Esophagus (tissue), 2 donors: Measurements from ENCODE around the gene RAD51D. TPM values are rescaled to one million over a fixed set of nuclear protein-coding genes. Genes with fewer than 3 reads are reported as not detected.

Experiments used
- H3K27ac ChIP-seq, 2 donors: one replicate each; pipeline ENCODE4 v1.5.1; 2013; ENCODE audit warnings: low read depth in 2 of 2, mild to moderate bottlenecking in 2 of 2, inconsistent platforms in 1 of 2, low read length in 1 of 2, moderate library complexity in 1 of 2
- H3K27me3 ChIP-seq, 2 donors: one replicate each; pipeline ENCODE4 v1.6.1; 2013; ENCODE audit warnings: low read length in 2 of 2, control low read depth in 1 of 2, mild to moderate bottlenecking in 1 of 2; ENCODE audit not compliant: insufficient read depth in 2 of 2, control insufficient read depth in 1 of 2
- H3K36me3 ChIP-seq, 2 donors: one replicate each; pipeline ENCODE4 v1.6.1; 2013; ENCODE audit warnings: low read length in 1 of 2; ENCODE audit not compliant: control insufficient read depth in 2 of 2, insufficient read depth in 2 of 2
- H3K4me1 ChIP-seq, 2 donors: one replicate each; pipeline ENCODE4 v1.6.1; 2013; ENCODE audit warnings: low read length in 1 of 2; ENCODE audit not compliant: control insufficient read depth in 2 of 2, insufficient read depth in 2 of 2
- H3K4me3 ChIP-seq, 2 donors: one replicate each; pipeline ENCODE4 v1.5.1; 2013; ENCODE audit warnings: low read length in 2 of 2, mild to moderate bottlenecking in 2 of 2, low read depth in 1 of 2, moderate library complexity in 1 of 2
- H3K9me3 ChIP-seq, 2 donors: one replicate each; pipeline ENCODE4 v1.6.1; 2013; ENCODE audit warnings: mild to moderate bottlenecking in 2 of 2, low read depth in 1 of 2, low read length in 1 of 2, moderate library complexity in 1 of 2; ENCODE audit not compliant: control insufficient read depth in 2 of 2, insufficient read depth in 1 of 2
- WGBS, 2 donors: extraction: QIAGEN DNeasy Blood & Tissue Kit; methylation state at CpG; one replicate each; pipeline ENCODE4 v1.1.7; 2013; 5-methylcytosine and 5-hydroxymethylcytosine counted together
- polyA plus RNA-seq, 2 donors: library from polyadenylated mRNA; stranded (reverse); fragments of 200-250 nt; gene quantifications; one replicate each; pipeline ENCODE4 v1.2.3, GENCODE V29; 2013
- donor health status: healthy with polysubstance abuse.
- donor health status: Bipolar disorder and iron deficiency.

The RAD51D gene
- 1 to 10 TPM; 2.7 to 3.8 TPM for polyA plus RNA-seq

- Histone ChIP-seq H3K4me3 (peak within 1 kb of the TSS; percentile 66 to 76), H3K27me3 (no peaks in the 10 kb centered on the region), H3K27ac (peak within 1 kb of the TSS in 1 of 2 donors; percentile 79), H3K36me3 (no peaks in the 10 kb centered on the region), H3K9me3 (no peaks in the 10 kb centered on the region), H3K4me1 (peaks cover 3% of the 10 kb centered on the region in 2 donors)
- WGBS, 2 donors: 0% methylated on average over 69 to 72 of the region's 72 CpGs
Observed at GRCh38 chr17:35119370-35120165, at the start of gene RAD51D. TSS of gene RAD51D (minus strand) at chr17:35119860. CDS start at chr17:35119613, 247 bp downstream.

GRCh38 chr17:35167666-35168065, 48.0 kb upstream of the RAD51D start:
- peaks cover 0 to 2% of the 10 kb centered on the region in 2 donors for H3K4me1 ChIP-seq
- no peak overlapping the region for H3K27ac ChIP-seq
- peak overlapping the region in 1 of 2 donors; percentile 1 for H3K4me3 ChIP-seq
- no peaks in the 10 kb centered on the region for H3K36me3 ChIP-seq
- no peaks in the 10 kb centered on the region for H3K27me3 ChIP-seq
- WGBS, 2 donors: 65 to 92% methylated on average over 1 of the region's 1 CpG
- H3K9me3 ChIP-seq: no peaks in the 10 kb centered on the region

- H3K27ac ChIP-seq: no peak overlapping the region
- 47 to 55% methylated on average over 3 of the region's 3 CpGs for WGBS, 2 donors
Observed at GRCh38 chr17:35167046-35167445, 47.4 kb upstream of the RAD51D start.

GRCh38 chr17:35166526-35166925, 46.9 kb upstream of the RAD51D start:
- Histone ChIP-seq H3K27ac (no peak overlapping the region), H3K36me3 (no peaks in the 10 kb centered on the region), H3K4me1 (peaks cover 0 to 2% of the 10 kb centered on the region in 2 donors), H3K9me3 (no peaks in the 10 kb centered on the region), H3K27me3 (no peaks in the 10 kb centered on the region), H3K4me3 (no peak overlapping the region)
- 61 to 73% methylated on average over 5 of the region's 5 CpGs for WGBS, 2 donors

More at GRCh38 chr17:35167046-35167445, 47.4 kb upstream of the RAD51D start:
- no peaks in the 10 kb centered on the region for H3K27me3 ChIP-seq
- H3K4me1 ChIP-seq: peaks cover 0 to 2% of the 10 kb centered on the region in 2 donors
- no peaks in the 10 kb centered on the region for H3K9me3 ChIP-seq
- no peaks in the 10 kb centered on the region for H3K36me3 ChIP-seq
- no peak overlapping the region for H3K4me3 ChIP-seq

GRCh38 chr17:35164716-35165115, 45.1 kb upstream of the RAD51D start:
- H3K36me3 ChIP-seq: no peaks in the 10 kb centered on the region
- no peak overlapping the region for H3K27ac ChIP-seq
- no peaks in the 10 kb centered on the region for H3K27me3 ChIP-seq
- WGBS, 2 donors: 73 to 79% methylated on average over 5 of the region's 5 CpGs
- no peaks in the 10 kb centered on the region for H3K9me3 ChIP-seq
- no peak overlapping the region for H3K4me3 ChIP-seq
- H3K4me1 ChIP-seq: no peaks in the 10 kb centered on the region

- Histone ChIP-seq H3K27ac (no peak overlapping the region), H3K9me3 (no peaks in the 10 kb centered on the region), H3K36me3 (no peaks in the 10 kb centered on the region), H3K4me3 (no peak overlapping the region), H3K4me1 (no peaks in the 10 kb centered on the region), H3K27me3 (no peaks in the 10 kb centered on the region)
- WGBS, 2 donors: 96% methylated on average over 7 of the region's 7 CpGs
Observed at GRCh38 chr17:35163886-35164285, 44.2 kb upstream of the RAD51D start.

- Histone ChIP-seq H3K36me3 (no peaks in the 10 kb centered on the region), H3K4me1 (no peaks in the 10 kb centered on the region), H3K27ac (no peak overlapping the region), H3K27me3 (no peaks in the 10 kb centered on the region), H3K4me3 (no peak overlapping the region), H3K9me3 (no peaks in the 10 kb centered on the region)
- 84 to 87% methylated on average over 4 of the region's 4 CpGs for WGBS, 2 donors
Observed at GRCh38 chr17:35162755-35163154, 43.1 kb upstream of the RAD51D start.

- no peaks in the 10 kb centered on the region for H3K27me3 ChIP-seq
- no peaks in the 10 kb centered on the region for H3K4me1 ChIP-seq
- WGBS, 2 donors: 63 to 68% methylated on average over 3 of the region's 3 CpGs
- H3K9me3 ChIP-seq: no peaks in the 10 kb centered on the region
- H3K4me3 ChIP-seq: no peak overlapping the region
- no peaks in the 10 kb centered on the region for H3K36me3 ChIP-seq
- H3K27ac ChIP-seq: peak overlapping the region in 1 of 2 donors; percentile 38
Observed at GRCh38 chr17:35161281-35161761, 41.7 kb upstream of the RAD51D start.

- Histone ChIP-seq H3K27me3 (no peaks in the 10 kb centered on the region), H3K36me3 (no peaks in the 10 kb centered on the region), H3K4me1 (no peaks in the 10 kb centered on the region), H3K9me3 (no peaks in the 10 kb centered on the region), H3K27ac (peak overlapping the region in 1 of 2 donors; percentile 39), H3K4me3 (no peak overlapping the region)
- WGBS, 2 donors: 72 to 73% methylated on average over 13 of the region's 13 CpGs
Observed at GRCh38 chr17:35160354-35161201, 40.9 kb upstream of the RAD51D start.
